Suppressor macrophage treated with lipopolysaccharide for 4 hours (primary cell): ENCODE measurements around the gene POC1A.
"Not testable (repeated sequence)": the region's sequence is repeated elsewhere in the genome, so short reads cannot be mapped to it uniquely, and the experiment has no call there.

Source experiments
- DNase-seq: peaks from one replicate; pipeline ENCODE4 v3.0.0-alpha.2; 2020

POC1A gene

GRCh38 chr3:52183786-52184445 is 29.7 kb upstream of the POC1A start:
- no peak for DNase-seq

DNA sequence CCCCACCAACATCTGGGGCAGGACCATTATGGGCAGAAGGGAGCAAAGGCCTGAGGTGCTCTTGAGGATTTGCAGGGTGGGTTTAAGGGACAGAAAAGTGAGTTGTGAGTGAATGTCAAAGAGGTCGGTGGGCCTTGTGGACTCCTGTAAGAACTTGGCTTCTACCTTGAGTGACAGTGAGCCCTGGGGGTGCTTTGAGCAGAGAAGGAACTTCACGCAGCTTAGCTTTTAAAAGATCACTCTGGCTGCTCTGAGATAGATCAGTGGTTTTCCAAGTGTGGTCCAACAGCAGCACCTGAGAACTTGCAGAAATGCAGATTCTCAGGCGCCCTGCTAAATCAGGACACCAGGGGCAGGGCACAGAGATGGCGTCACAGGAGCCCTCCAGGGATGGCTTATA is 28.5 kb upstream of the POC1A start:
- DNase-seq: no peak

GRCh38 chr3:52182196-52182595 is 28.0 kb upstream of the POC1A start:
- no peak for DNase-seq

GRCh38 chr3:52181543-52181942 is 27.3 kb upstream of the POC1A start:
- no peak for DNase-seq

- no peak for DNase-seq
These were observed 24.3 kb upstream of the POC1A start for GRCh38 chr3:52178537-52178936.

GRCh38 chr3:52178126-52178525 is 23.9 kb upstream of the POC1A start:
- DNase-seq: peak; percentile 32

- no peak for DNase-seq
These were observed 23.4 kb upstream of the POC1A start for GRCh38 chr3:52177701-52178042.

GRCh38 chr3:52176951-52177700 is 22.9 kb upstream of the POC1A start:
- DNase-seq: no peak

DNA sequence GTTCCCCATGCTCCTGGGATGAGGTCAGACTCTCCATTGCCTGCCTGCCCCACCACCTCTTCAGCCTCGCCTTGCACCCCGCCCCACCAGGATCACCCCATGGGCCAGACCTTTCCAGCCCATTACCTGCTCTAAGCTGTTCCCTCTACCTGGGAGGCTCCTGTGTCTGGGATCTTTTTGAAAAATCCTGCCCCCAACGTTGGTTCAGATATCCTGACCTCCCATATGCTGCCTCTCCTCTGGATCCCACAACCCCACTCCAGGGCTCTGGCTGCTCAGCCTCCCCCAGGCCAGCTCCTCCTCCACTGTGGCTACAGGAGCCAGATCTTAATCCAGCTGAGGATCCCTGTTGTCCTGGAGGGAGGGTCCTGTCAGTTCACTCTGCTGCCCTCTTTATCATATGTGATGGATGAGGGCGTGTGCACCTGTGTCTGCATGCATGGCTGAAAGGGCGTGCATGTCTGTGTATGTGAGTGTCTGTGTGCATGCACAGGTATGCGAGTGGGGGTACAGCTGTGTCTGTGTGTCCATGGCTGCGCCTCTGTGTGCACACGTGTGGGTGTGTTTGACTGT is 22.0 kb upstream of the POC1A start:
- DNase-seq: no peak

GRCh38 chr3:52175416-52176179 is 21.4 kb upstream of the POC1A start:
- no peak for DNase-seq

DNA sequence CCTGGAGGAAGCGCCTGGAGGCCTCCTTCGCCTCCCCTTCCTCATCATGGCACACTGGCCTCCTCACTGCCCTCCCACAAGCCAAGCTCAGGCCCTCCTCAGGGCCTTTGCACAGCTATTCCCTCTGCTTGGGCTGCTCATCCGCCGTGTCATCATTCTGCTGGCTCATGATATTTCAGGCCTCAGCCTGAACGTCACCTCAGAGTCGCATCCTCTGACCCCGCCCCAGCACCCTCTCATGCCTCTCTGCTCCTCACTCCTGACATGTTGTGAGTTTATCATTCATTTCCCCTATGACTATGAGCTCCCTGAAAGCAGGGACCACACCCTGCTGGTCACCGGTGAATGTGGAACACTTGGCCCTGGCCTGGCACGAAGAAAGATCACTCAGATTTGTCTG is 20.7 kb upstream of the POC1A start:
- peak; percentile 74 for DNase-seq

GRCh38 chr3:52173101-52173500 is 18.9 kb upstream of the POC1A start:
- no peak for DNase-seq

GRCh38 chr3:52172262-52172757 is 18.1 kb upstream of the POC1A start:
- no peak for DNase-seq

GRCh38 chr3:52171514-52172261 is 17.5 kb upstream of the POC1A start:
- DNase-seq: peak; percentile 37

DNA sequence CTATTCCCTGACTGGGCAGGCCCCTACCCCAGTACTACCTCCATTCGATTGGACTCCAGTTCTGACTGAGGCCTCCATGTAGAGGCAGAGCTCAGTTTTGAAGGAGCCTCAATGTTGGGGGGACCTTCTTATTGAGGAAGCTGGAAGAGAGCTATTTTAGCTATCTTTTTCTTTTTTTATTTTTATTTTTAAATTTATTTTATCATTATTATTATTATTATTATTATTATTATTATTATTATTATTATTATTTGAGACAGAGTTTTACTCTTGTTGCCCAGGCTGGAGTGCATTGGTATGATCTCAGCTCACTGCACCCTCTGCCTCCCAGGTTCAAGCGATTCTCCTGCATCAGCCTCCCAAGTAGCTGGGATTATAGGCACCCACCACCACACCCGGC is 16.0 kb upstream of the POC1A start:
- not testable (repeated sequence) for DNase-seq

DNA sequence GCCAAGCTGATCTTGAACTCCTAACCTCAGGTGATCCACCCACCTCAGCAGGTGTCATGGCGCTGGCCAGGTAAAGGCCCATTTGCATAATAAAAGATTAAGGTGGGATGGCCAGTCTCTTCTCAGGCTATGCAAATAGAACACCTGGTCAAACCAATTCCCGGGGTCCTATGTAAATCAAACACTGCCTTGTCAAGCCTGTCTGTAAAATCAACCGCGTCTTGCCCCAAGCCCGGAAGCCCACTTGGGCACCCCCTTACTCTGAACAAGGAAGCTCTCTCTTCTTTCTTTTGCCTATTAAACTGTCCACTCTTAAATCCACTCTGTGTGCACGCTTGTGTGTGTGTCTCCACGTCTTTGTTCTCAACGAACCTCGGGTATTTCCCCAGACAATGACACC is 13.0 kb upstream of the POC1A start:
- no peak for DNase-seq

DNA sequence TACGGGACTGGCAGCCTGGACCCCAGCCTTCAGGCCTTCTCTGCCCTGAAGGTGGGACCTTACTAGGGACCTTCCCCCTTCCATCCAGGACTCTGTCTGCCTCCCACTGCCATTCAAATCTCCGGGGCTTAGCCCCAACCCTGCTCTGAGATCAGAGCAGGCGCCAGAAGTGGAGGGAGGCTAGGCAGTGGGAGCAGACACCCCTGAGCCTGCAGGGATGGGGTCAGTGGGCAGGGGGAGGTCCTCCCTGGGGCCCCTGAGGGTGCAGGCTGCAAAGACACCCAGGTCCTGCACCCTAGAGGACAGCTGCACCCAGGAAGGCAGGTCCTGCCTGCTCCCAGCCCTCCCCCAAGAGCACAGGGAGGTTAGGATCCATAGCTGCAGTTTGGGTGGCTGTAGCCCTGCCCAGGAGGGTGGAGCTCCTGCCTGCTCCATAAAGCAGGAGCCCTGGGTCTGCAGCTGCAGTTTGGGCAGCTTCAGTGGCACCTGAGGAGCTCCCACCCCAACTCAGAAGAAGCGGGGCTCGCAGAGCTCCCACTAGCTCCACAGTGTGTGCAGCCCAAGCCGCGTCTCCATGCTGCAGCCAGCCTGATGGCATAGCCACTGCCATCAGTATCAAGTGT is 8.1 kb upstream of the POC1A start:
- DNase-seq: no peak

- DNase-seq: no peak
These were observed 5.3 kb upstream of the POC1A start for GRCh38 chr3:52159503-52159902.

DNA sequence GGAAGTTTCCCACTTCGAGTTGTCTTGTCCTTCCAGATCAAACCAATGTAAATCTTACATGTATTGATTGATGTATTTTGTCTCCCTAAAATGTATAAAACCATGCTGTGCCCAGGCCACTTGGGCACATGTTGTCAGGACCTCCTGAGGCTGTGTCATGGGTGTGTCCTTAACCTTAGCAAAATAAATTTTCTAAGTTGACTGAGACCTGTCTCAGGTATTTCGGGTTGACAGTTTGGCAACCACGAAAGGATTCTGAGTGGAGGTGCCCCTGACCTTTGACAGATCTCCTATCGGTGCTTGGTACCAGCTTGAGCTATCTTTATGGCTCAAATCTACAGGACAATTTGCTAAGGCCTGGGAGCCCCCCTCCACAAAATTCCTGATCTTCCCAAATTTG is 1.7 kb upstream of the POC1A start:
- DNase-seq: no peak

DNA sequence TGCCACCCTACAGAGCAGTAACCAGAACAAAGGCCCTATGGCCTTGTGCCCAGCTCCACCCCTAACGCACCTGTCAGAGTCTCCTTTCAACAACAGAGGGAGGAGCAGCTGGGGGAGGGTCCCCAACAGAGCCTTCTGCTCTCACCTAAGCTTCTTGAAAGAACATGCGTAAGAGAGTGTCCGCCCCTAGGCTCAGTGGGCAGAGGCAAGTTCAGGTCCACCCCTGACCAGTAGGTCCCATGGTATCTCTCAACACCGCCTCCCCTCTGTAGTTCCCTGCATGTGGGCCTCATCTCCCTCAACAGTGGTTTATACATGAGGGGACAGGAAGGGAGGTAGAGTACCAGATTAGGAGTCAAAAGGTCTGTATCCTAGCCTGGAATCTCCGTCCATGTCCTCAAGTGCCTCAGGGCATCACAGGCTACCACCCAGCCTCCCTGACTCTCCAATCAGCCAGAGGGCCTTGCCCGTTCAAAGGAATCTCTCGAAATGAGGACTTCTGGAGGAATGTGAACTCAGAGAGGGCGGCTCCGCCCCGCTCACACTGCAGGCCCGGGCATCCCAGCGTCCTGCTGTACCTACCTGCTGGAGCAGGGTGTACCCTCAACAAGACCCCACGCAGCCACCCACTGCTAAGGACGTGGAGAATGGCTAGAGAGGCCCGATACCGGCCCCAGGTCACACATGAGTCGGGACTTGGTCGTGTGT is 680 bp downstream of the POC1A start:
- DNase-seq: no peak

- DNase-seq: not testable (repeated sequence)
These were observed 2.2 kb downstream of the POC1A start for GRCh38 chr3:52151991-52152390.

DNA sequence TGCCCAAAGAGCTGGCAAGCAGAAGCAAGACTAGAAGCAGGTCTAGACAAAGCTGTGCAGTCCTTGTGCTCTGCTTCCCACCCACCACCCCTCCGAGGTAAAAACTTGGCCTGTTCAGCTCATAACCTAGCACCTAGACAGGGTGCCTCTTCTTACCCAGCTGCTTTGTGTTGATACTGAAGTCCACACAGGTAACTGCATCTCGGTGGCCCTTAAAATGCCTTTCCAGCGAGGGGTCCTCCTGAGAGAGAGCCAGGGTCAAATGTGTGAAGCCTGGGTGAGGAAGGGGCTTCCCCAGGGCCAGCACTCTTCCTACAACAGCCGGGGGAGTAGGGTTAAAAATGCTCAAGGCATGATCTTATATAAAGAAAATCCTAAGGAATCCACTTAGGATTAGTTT is 3.4 kb downstream of the POC1A start:
- no peak for DNase-seq
